GM08714 (cell line): Measurements from ENCODE around the gene PDZD2.
A peak's percentile ranks its signal among the peaks of the same experiment; 100 is the strongest.

ENCODE experiments used
- H3K4me3 ChIP-seq: fragments of 200-500 bp; sonication (Bioruptor generic); 2 replicates; pipeline ENCODE4 v1.5.1; 2014; ENCODE audit warnings: mild to moderate bottlenecking, low read length, inconsistent platforms
- ZNF274 ChIP-seq: IDR thresholded peaks from 2 replicates; pipeline ENCODE4 v1.6.1; 2012; ENCODE audit warnings: mild to moderate bottlenecking, low read depth, low read length

Gene PDZD2

DNA sequence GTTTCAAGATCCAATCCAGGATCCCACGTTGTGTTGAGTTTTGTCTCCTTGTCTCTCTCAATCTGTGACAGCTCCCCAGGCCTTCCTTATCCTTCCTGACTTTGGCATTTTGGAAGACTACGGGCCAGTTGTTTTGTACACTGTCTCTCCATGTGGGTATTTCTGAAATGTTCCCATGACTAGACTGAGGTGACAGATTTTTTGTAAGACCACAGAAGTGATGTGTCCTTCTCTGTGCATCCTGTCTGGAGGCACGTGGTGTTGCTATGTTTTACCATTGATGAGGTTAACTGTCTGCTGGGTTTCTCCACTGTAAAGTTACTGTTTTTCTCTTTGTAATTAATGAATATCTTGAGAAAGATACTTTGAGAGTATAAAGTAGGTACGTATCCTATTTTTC, 15.7 kb upstream of the PDZD2 start:
- TF ChIP-seq ZNF274, result no peak
- no peak overlapping the region for H3K4me3 ChIP-seq

DNA sequence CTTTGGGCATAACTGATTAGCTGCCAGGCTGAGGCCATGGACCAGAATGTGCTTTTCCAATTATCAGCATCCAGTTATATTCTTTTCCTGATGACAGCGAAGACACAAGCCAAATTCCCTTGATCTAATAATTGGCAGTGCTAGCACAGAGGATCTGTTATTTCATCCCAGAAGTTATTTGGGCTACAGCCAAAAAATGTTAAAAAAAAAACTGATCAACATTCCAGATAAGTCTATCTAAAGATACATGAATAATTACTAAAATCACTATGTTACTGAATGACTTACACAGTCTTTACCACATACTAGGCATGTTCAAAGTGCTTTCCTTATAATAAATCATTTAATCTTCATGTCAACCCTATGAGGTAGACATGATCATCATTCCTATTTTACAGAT, 13.5 kb upstream of the PDZD2 start:
- TF ChIP-seq ZNF274, result no peak
- H3K4me3 ChIP-seq, result no peak overlapping the region

- no peak for TF ChIP-seq ZNF274
- H3K4me3 ChIP-seq, result no peak overlapping the region
Observed at GRCh38 chr5:31626156-31626555, 12.8 kb upstream of the PDZD2 start.

GRCh38 chr5:31626604-31627234, 12.2 kb upstream of the PDZD2 start:
- no peak overlapping the region for H3K4me3 ChIP-seq
- no peak for TF ChIP-seq ZNF274

GRCh38 chr5:31630931-31631330, 8.0 kb upstream of the PDZD2 start:
- no peak overlapping the region for H3K4me3 ChIP-seq
- TF ChIP-seq ZNF274, result no peak

- TF ChIP-seq ZNF274, result no peak
- H3K4me3 ChIP-seq, result no peak overlapping the region
Observed at GRCh38 chr5:31632460-31632859, 6.5 kb upstream of the PDZD2 start.

DNA sequence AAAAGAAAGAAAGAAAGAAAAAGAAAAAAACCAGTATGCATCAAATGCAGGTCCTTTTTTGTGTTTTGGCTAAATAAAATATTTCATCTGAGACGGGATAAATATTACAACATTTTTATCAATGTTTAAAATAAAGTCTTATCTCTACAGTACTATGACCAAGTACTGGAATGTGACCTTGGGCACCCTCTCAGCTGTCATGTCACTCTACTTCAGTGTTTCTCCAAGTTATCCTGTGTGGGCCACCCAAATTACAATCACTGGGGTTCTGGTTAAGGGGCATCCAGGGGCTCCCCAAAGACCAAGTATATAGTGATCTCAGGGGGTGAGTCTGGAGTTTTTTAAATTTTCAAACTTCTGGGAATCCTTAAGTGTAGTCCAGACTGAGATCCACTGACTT, 3.5 kb upstream of the PDZD2 start:
- no peak overlapping the region for H3K4me3 ChIP-seq
- no peak for TF ChIP-seq ZNF274

GRCh38 chr5:31637851-31638250, 1.1 kb upstream of the PDZD2 start:
- H3K4me3 ChIP-seq, result no peak overlapping the region
- TF ChIP-seq ZNF274, result no peak

- peak overlapping the region; percentile 60 for H3K4me3 ChIP-seq
- no peak for TF ChIP-seq ZNF274
Observed at GRCh38 chr5:31638345-31638744, 586 bp upstream of the PDZD2 start.

- TF ChIP-seq ZNF274, result no peak
- H3K4me3 ChIP-seq, result peak overlapping the region; percentile 60; the same call in 1 of the 2 replicates
Observed at GRCh38 chr5:31639481-31640411, 815 bp downstream of the PDZD2 start.

DNA sequence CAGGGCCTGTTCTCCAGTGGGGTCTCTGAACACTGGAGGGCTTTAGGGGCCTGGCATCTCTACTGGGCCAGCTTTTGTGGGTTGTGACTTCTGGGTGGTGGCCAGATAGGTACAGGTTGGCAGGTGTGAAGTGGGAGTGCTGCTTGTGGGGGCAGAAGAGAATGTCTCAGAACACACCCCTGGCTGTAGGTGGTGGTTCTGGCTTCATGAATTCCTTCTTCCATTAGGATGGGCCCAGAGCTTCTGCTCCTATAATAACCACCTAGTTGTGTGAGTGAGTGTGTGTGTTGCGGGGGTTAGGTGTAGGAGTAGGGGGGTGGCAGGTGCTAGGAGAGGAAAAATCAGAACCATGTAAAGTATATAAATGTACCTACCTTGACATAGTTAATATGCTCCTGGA, 1.6 kb downstream of the PDZD2 start:
- no peak overlapping the region for H3K4me3 ChIP-seq
- TF ChIP-seq ZNF274, result no peak

- no peak overlapping the region for H3K4me3 ChIP-seq
Observed at GRCh38 chr5:31641059-31641458, 2.1 kb downstream of the PDZD2 start.

DNA sequence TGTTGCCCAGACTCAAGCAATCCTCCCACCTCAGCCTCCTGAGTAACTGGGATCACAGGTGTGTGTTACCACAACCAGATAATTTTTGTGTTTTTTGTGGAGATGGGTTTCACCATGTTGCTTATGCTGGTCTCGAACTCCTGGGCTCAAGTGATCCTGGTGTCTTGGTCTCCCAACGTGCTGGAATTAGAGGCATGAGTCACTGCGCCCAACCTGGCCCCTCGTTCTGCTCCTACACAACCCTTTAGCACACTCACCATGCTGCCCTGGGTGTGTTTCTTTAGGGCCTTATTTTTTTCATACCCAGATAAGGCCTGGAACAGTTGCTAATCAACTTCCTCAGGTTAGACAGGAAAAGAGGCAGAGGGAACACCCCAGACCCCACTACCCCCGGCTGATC, 2.6 kb downstream of the PDZD2 start:
- H3K4me3 ChIP-seq, result no peak overlapping the region
- no peak for TF ChIP-seq ZNF274

More at GRCh38 chr5:31641059-31641458, 2.1 kb downstream of the PDZD2 start:
- no peak for TF ChIP-seq ZNF274

GRCh38 chr5:31645420-31646081, 6.6 kb downstream of the PDZD2 start:
- H3K4me3 ChIP-seq, result no peak overlapping the region
- no peak for TF ChIP-seq ZNF274

- H3K4me3 ChIP-seq, result no peak overlapping the region
- no peak for TF ChIP-seq ZNF274
Observed at GRCh38 chr5:31648326-31648725, 9.4 kb downstream of the PDZD2 start.
